Measurements from ENCODE around the gene HSPA5. TPM values are rescaled to one million over a fixed set of nuclear protein-coding genes. Genes with fewer than 3 reads are reported as not detected.
"Not testable (repeated sequence)": the region's sequence is repeated elsewhere in the genome, so short reads cannot be mapped to it uniquely, and the experiment has no call there.

The HSPA5 gene
- total and polyA plus RNA-seq, 7 experiments from 2014 or later = 127 to 248 (median 155) TPM

DNA sequence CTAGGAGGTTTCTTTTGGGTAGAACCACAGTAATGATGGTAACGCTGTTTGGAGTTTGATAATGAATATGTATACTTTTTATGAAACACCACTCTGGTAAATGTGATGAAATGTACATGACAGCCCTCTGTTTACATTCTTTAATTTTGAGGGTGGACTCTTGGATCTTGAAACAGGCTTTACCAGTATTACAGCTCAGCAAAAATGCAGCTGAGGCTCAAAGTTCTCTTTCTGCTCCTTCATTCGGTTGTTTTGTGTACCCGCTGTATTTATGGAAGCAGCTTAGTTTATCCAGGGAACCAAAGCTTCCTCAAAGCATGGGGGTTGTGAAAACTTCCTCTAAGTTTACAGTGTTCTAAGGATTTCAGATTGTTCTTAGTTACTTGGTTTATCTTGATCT, 31.6 kb upstream of the HSPA5 start:
- ChIA-PET POLR2A (no interaction called here), CTCF (no interaction called here)
- Histone ChIP-seq H3K36me3 (ENCODE audit: control insufficient read depth in 2 of 3, insufficient read depth in 3 of 3, low read length in 3 of 3) (peaks cover 0 to 4% (median 0%) of the 10 kb centered on the region in 3 experiments), H3K27me3 (ENCODE audit: control insufficient read depth in 2 of 2, insufficient read depth in 2 of 2, low read length in 2 of 2) (no peaks in the 10 kb centered on the region), H3K4me3 (ENCODE audit: low read length) (no peak overlapping the region), H3K4me1 (ENCODE audit: control insufficient read depth in 2 of 2, insufficient read depth in 2 of 2, low read length in 2 of 2) (peaks cover 0 to 6% of the 10 kb centered on the region in 2 donors), H3K27ac (ENCODE audit: low read depth, low read length) (no peak overlapping the region), H3K9me3 (ENCODE audit: control insufficient read depth in 2 of 3, low read length in 3 of 3) (no peaks in the 10 kb centered on the region)
- no peaks in the 10 kb centered on the region for H3K27me3 Mint-ChIP-seq
- ATAC-seq = no peak
- H3K9me3 Mint-ChIP-seq = no peaks in the 10 kb centered on the region
- DNase-seq = no peak
- peaks cover 0 to 17% (median 13%) of the 10 kb centered on the region in 5 donors for H3K36me3 Mint-ChIP-seq
- peak overlapping the region in 1 of 9 donors; percentile 20 for H3K27ac Mint-ChIP-seq
- peaks cover 15 to 56% (median 44%) of the 10 kb centered on the region in 7 donors for H3K4me1 Mint-ChIP-seq
- intact Hi-C loops (cut with micrococcal nuclease) = no loop called here
- peak overlapping the region in 3 of 10 donors; percentile 2 to 30 (median 25) for H3K4me3 Mint-ChIP-seq

DNA sequence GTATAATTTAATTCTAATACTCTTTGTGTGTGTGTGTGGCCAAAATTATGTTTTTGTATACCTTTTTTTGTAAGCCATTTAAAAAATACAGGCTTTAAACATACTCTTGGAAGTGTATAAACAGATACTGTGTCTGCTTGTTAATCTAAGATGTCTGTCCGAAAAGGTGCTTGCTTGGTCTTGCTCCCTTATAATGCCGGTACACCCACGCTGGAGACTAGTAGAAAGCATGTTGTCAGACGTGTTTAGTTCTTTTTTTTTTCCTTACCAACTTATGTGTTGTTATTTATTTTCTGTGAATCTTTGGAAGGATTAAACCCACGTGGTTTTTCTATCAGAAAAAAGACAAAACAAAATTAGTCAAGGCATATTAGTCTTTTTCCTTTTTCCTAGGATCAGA, 29.9 kb upstream of the HSPA5 start:
- H3K4me1 Mint-ChIP-seq = peaks cover 18 to 58% (median 44%) of the 10 kb centered on the region in 7 donors
- H3K27ac Mint-ChIP-seq = peak overlapping the region in 2 of 9 donors; percentile 13 to 25
- H3K9me3 ChIP-seq (ENCODE audit: control insufficient read depth in 2 of 3, low read length in 3 of 3) = no peaks in the 10 kb centered on the region
- H3K4me3 Mint-ChIP-seq = no peak overlapping the region
- no peaks in the 10 kb centered on the region for H3K9me3 Mint-ChIP-seq
- no peak overlapping the region for H3K4me3 ChIP-seq (ENCODE audit: low read length)
- intact Hi-C loops (cut with micrococcal nuclease) = no loop called here
- H3K27me3 ChIP-seq (ENCODE audit: control insufficient read depth in 2 of 2, insufficient read depth in 2 of 2, low read length in 2 of 2) = no peaks in the 10 kb centered on the region
- ChIA-PET POLR2A (no interaction called here), CTCF (no interaction called here)
- peaks cover 0 to 6% of the 10 kb centered on the region in 2 donors for H3K4me1 ChIP-seq (ENCODE audit: control insufficient read depth in 2 of 2, insufficient read depth in 2 of 2, low read length in 2 of 2)
- H3K36me3 Mint-ChIP-seq = peaks cover 0 to 24% (median 11%) of the 10 kb centered on the region in 5 donors
- H3K27me3 Mint-ChIP-seq = no peaks in the 10 kb centered on the region
- ATAC-seq = no peak
- no peak for DNase-seq
- no peak overlapping the region for H3K27ac ChIP-seq (ENCODE audit: low read depth, low read length)
- H3K36me3 ChIP-seq (ENCODE audit: control insufficient read depth in 2 of 3, insufficient read depth in 3 of 3, low read length in 3 of 3) = peaks cover 0 to 8% (median 0%) of the 10 kb centered on the region in 3 experiments

DNA sequence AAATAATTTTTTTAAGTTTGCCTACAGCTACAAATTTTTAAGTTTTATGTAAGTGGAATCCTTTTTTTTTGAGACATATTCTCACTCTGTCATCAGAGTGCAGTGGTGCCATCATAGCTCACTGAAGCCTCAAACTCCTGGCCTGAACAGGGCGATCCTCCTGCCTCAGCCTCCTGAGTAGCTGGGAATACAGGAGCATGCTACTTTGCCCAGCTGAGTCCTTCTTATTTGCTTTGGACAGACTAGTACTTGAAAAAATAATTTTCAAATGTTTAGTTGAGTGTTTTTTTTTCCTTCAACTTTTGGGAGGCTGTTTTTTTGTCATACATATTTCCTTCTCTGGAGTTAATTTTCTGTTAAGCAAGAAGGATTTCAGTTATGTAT, 27.9 kb upstream of the HSPA5 start:
- Histone ChIP-seq H3K27me3 (ENCODE audit: control insufficient read depth in 2 of 2, insufficient read depth in 2 of 2, low read length in 2 of 2) (no peaks in the 10 kb centered on the region), H3K4me3 (ENCODE audit: low read length) (no peak overlapping the region), H3K27ac (ENCODE audit: low read depth, low read length) (no peak overlapping the region), H3K36me3 (ENCODE audit: control insufficient read depth in 2 of 3, insufficient read depth in 3 of 3, low read length in 3 of 3) (peaks cover 0 to 8% (median 0%) of the 10 kb centered on the region in 3 experiments), H3K9me3 (ENCODE audit: control insufficient read depth in 2 of 3, low read length in 3 of 3) (no peaks in the 10 kb centered on the region), H3K4me1 (ENCODE audit: control insufficient read depth in 2 of 2, insufficient read depth in 2 of 2, low read length in 2 of 2) (peaks cover 3 to 14% of the 10 kb centered on the region in 2 donors)
- ChIA-PET CTCF (no interaction called here), POLR2A (interaction anchor here (1.0 to 1.3 kb wide), 2 partner anchors 8 to 22 kb away, joined by 3 read pairs; no protein-coding TSS in a partner anchor)
- no peaks in the 10 kb centered on the region for H3K27me3 Mint-ChIP-seq
- peak overlapping the region in 1 of 10 donors; percentile 38 for H3K4me3 Mint-ChIP-seq
- intact Hi-C loops (cut with micrococcal nuclease) = loop anchor here in 1 of 2 donors (10.0 kb wide), 1 partner anchor 96 kb away; no protein-coding TSS in a partner anchor
- DNase-seq (no peak), ATAC-seq (no peak)
- H3K9me3 Mint-ChIP-seq = no peaks in the 10 kb centered on the region
- peaks cover 31 to 68% (median 55%) of the 10 kb centered on the region in 7 donors for H3K4me1 Mint-ChIP-seq
- peaks cover 0 to 28% (median 14%) of the 10 kb centered on the region in 5 donors for H3K36me3 Mint-ChIP-seq
- no peak overlapping the region for H3K27ac Mint-ChIP-seq

DNA sequence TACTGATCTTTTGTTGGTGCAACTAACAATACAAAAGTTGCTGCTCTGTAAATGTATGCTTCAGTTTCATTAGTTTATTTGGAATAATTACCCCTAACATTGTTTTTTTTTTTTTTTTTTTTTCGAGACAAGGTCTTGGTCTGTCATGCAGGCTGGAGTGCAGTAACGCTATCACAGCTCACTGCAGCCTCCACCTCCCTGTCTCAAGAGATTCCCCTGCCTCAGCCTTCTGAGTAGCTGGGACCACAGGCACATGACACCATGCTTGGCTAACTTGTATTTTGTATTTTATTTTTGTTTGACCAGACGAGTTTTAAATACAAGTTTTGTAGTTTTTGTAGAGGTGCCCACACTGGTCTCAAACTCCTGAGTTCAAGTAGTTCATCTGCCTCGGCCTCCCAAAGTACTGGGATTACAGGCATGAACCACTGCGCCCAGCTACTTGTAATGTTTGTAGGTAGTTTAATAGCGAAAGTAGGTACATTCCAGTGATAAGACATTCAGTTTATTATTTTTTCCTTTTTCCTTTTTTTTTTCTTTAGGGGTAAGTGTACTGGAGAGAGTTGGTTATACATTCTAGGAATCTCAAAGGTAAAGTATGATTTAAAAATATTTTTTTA, 27.4 kb upstream of the HSPA5 start:
- Mint-ChIP-seq H3K4me3 (peak overlapping the region in 3 of 10 donors; percentile 23 to 40 (median 34)), H3K9me3 (no peaks in the 10 kb centered on the region), H3K4me1 (peaks cover 35 to 72% (median 59%) of the 10 kb centered on the region in 7 donors), H3K27ac (peak overlapping the region in 3 of 9 donors; percentile 24 to 62 (median 60)), H3K27me3 (no peaks in the 10 kb centered on the region), H3K36me3 (peaks cover 0 to 27% (median 19%) of the 10 kb centered on the region in 5 donors)
- DNase-seq = no peak
- no peaks in the 10 kb centered on the region for H3K27me3 ChIP-seq (ENCODE audit: control insufficient read depth in 2 of 2, insufficient read depth in 2 of 2, low read length in 2 of 2)
- ATAC-seq = no peak
- H3K27ac ChIP-seq (ENCODE audit: low read depth, low read length) = no peak overlapping the region
- H3K36me3 ChIP-seq (ENCODE audit: control insufficient read depth in 2 of 3, insufficient read depth in 3 of 3, low read length in 3 of 3) = peaks cover 0 to 8% (median 0%) of the 10 kb centered on the region in 3 experiments
- ChIA-PET POLR2A (interaction anchor here (0.6 to 1.0 kb wide), 3 partner anchors 8 to 267 kb away, joined by 3 to 5 read pairs (median 3); no protein-coding TSS in a partner anchor), CTCF (interaction anchor here (0.6 kb wide), 1 partner anchor 12 kb away, joined by 3 read pairs; no protein-coding TSS in a partner anchor)
- intact Hi-C loops (cut with micrococcal nuclease) = loop anchor here in 1 of 2 donors (10.0 kb wide), 1 partner anchor 96 kb away; no protein-coding TSS in a partner anchor
- H3K9me3 ChIP-seq (ENCODE audit: control insufficient read depth in 2 of 3, low read length in 3 of 3) = no peaks in the 10 kb centered on the region
- peaks cover 3 to 18% of the 10 kb centered on the region in 2 donors for H3K4me1 ChIP-seq (ENCODE audit: control insufficient read depth in 2 of 2, insufficient read depth in 2 of 2, low read length in 2 of 2)
- H3K4me3 ChIP-seq (ENCODE audit: low read length) = no peak overlapping the region

DNA sequence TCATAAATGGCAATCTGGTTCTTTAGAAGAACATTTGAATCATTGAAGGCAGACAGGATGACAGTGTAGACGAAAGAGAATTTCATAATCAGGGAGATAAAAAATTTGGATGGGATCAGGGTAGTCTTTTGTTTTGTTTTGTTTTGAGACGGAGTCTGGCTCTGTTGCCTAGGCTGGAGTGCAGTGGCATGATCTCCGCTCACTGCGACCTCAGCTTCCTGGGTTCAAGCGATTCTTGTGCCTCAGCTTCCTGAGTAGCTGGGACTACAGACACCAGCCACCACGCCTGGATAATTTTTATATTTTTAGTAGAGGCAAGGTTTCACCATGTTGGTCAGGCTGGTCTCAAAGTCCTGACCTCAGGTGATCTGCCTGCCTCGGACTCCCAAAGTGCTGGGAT, 22.9 kb upstream of the HSPA5 start:
- H3K9me3 Mint-ChIP-seq; H3K9me3 ChIP-seq (ENCODE audit: control insufficient read depth in 2 of 3, low read length in 3 of 3); H3K27me3 Mint-ChIP-seq; ATAC-seq; CTCF ChIA-PET; H3K36me3 ChIP-seq (ENCODE audit: control insufficient read depth in 2 of 3, insufficient read depth in 3 of 3, low read length in 3 of 3); H3K27me3 ChIP-seq (ENCODE audit: control insufficient read depth in 2 of 2, insufficient read depth in 2 of 2, low read length in 2 of 2): not testable (repeated sequence)
- peak in 6 of 9 donors; percentile 32 to 54 (median 50) for DNase-seq
- H3K27ac Mint-ChIP-seq = peak overlapping the region; percentile 75 to 90 (median 81)
- POLR2A ChIA-PET = interaction anchor here (0.7 to 0.9 kb wide), 4 partner anchors 15 to 116 kb away, joined by 3 to 6 read pairs (median 4); partner anchors contain the start of gene HSPA5
- H3K4me3 ChIP-seq (ENCODE audit: low read length) = peak overlapping the region; percentile 11
- peak overlapping the region; percentile 53 for H3K27ac ChIP-seq (ENCODE audit: low read depth, low read length)
- H3K4me3 Mint-ChIP-seq = peak overlapping the region; percentile 74 to 99 (median 98)
- H3K36me3 Mint-ChIP-seq = peaks cover 0 to 19% (median 16%) of the 10 kb centered on the region in 5 donors
- H3K4me1 ChIP-seq (ENCODE audit: control insufficient read depth in 2 of 2, insufficient read depth in 2 of 2, low read length in 2 of 2) = peaks cover 8 to 24% of the 10 kb centered on the region in 2 donors
- peaks cover 33 to 65% (median 50%) of the 10 kb centered on the region in 7 donors for H3K4me1 Mint-ChIP-seq
- intact Hi-C loops (cut with micrococcal nuclease) = loop anchor here in 1 of 2 donors (10.0 kb wide), 1 partner anchor 101 kb away; no protein-coding TSS in a partner anchor

DNA sequence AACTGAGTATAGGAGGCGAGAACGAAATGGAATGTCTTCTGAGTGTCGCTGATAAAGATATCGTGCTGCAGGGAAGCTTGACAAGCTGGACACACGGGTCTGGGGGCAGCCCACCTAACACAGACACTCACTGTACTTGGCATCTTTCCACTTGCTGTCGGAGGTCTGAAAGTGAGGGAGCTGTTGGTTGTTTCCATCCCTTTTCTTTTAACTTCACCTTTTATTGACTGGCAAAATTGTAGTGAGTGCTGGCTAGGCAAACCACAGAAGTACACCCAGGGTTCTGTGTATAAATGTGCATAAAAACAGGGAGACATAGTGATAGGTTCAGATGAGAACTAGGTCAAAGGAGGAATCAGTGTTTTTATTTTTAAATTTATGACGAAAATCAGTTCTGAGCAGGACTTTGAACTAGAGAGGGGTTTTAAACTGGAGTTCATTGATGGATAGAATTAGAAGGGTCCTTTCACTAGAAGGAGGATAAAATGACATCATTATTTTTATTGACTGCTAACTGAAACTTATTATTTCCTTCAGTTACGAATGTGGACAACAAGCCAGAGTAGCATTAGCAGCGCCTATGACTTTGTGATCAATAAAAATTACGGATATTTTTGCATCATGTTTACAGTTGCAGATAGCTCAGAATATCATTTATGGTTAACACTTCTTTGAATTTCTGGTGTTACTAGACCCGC, 21.3 kb upstream of the HSPA5 start:
- Mint-ChIP-seq H3K27me3 (no peaks in the 10 kb centered on the region), H3K36me3 (peaks cover 0 to 15% (median 10%) of the 10 kb centered on the region in 5 donors), H3K27ac (peak overlapping the region; percentile 83 to 99 (median 94)), H3K9me3 (peaks cover 0 to 2% (median 0%) of the 10 kb centered on the region in 11 donors), H3K4me1 (peaks cover 24 to 53% (median 43%) of the 10 kb centered on the region in 7 donors), H3K4me3 (peak overlapping the region; percentile 82 to 99 (median 98))
- H3K27ac ChIP-seq (ENCODE audit: low read depth, low read length) = peak overlapping the region; percentile 94
- no peaks in the 10 kb centered on the region for H3K9me3 ChIP-seq (ENCODE audit: control insufficient read depth in 2 of 3, low read length in 3 of 3)
- H3K4me1 ChIP-seq (ENCODE audit: control insufficient read depth in 2 of 2, insufficient read depth in 2 of 2, low read length in 2 of 2) = peaks cover 8 to 24% of the 10 kb centered on the region in 2 donors
- H3K4me3 ChIP-seq (ENCODE audit: low read length) = peak overlapping the region; percentile 97
- intact Hi-C loops (cut with micrococcal nuclease) = loop anchor here in 1 of 2 donors (10.0 kb wide), 1 partner anchor 102 kb away; no protein-coding TSS in a partner anchor
- ChIA-PET CTCF (interaction anchor here (1.0 kb wide), 1 partner anchor 31 kb away, joined by 3 read pairs; no protein-coding TSS in a partner anchor), POLR2A (interaction anchor here (0.5 to 3.8 kb wide), 5 partner anchors 21 to 115 kb away, joined by 3 to 53 read pairs (median 5); partner anchors contain the start of genes HSPA5 and RABEPK)
- ATAC-seq (peak; percentile 22), DNase-seq (peak in 5 of 9 donors; percentile 16 to 33 (median 21))
- H3K36me3 ChIP-seq (ENCODE audit: control insufficient read depth in 2 of 3, insufficient read depth in 3 of 3, low read length in 3 of 3) = peaks cover 0 to 9% (median 0%) of the 10 kb centered on the region in 3 experiments
- no peaks in the 10 kb centered on the region for H3K27me3 ChIP-seq (ENCODE audit: control insufficient read depth in 2 of 2, insufficient read depth in 2 of 2, low read length in 2 of 2)

All from naive thymus-derived CD4-positive, alpha-beta T cell (primary cell).